Loucy (cell line): Measurements from ENCODE around the gene BRINP3.

Source experiments
- CTCF ChIP-seq: fragments of 200-600 bp; sonication (generic); conservative IDR thresholded peaks from 2 replicates; pipeline ENCODE4 v1.5.1; 2014; ENCODE audit warnings: mild to moderate bottlenecking, antibody characterized with exemption, low read length
- EZH2phosphoT487 ChIP-seq: fragments of 200-600 bp; IDR thresholded peaks from 2 replicates; pipeline ENCODE4 v1.6.1; 2018; ENCODE audit warnings: antibody characterized with exemption, mild to moderate bottlenecking, moderate library complexity, borderline replicate concordance

DNA sequence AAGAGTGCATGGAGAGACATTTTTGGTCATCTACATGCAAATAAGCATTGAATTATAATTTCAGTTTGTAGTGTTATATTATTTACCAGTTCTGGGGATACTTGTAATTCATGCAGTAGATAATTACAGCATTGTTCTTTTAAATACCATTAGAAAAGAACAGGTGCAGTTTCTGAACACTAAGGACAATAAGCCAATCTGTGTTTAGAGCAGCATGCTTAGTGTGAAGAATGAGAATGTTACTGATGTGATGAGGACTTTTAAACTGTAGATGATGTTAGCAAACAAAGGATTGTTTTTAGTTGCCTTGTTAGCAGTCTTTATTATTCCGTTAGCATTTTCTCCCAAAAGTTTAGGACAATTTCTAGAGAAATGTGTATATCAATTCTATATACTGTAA lies 348.3 kb downstream of the BRINP3 start:
- TF ChIP-seq CTCF (no peak), EZH2phosphoT487 (no peak)
